GM19035 (cell line): Measurements from ENCODE around the gene STAM.
A peak's percentile ranks its signal among the peaks of the same experiment; 100 is the strongest.
"Not testable (repeated sequence)": the region's sequence is repeated elsewhere in the genome, so short reads cannot be mapped to it uniquely, and the experiment has no call there.

Experiments
- ATAC-seq: cut with Tn5 transposase; IDR thresholded peaks from one replicate; pipeline ENCODE4 v1.9.1; 2021; ENCODE audit not compliant: unreplicated experiment

The STAM gene

GRCh38 chr10:17722317-17723014 lies 78.5 kb downstream of the STAM start:
- not testable (repeated sequence) for ATAC-seq

- ATAC-seq: no peak
These were observed 81.8 kb downstream of the STAM start for GRCh38 chr10:17725703-17726102.

DNA sequence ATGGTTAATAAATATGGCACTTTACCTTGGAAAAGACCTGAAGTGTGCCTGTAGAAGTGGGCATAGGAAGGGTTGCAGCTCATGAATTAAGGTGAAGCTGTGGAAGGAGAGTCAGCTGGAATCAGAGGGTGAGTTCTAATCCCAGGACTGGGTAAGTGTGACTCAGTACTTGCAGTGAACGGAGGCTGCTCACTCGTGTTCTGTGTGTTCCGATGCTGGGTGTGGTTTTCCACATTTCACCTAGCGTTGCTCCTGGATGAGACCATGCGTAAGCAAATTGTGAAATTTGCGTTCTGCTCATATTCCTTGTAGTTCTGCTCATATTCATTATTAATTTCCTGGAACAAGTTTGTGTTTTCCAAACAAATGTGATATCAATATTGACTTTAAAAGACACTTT lies 85.7 kb downstream of the STAM start:
- no peak for ATAC-seq

GRCh38 chr10:17730667-17731066 lies 86.7 kb downstream of the STAM start:
- no peak for ATAC-seq

GRCh38 chr10:17731331-17732020 lies 87.5 kb downstream of the STAM start:
- no peak for ATAC-seq

- no peak for ATAC-seq
These were observed 89.7 kb downstream of the STAM start for GRCh38 chr10:17733620-17734019.

GRCh38 chr10:17734432-17735080 lies 90.6 kb downstream of the STAM start:
- no peak for ATAC-seq

GRCh38 chr10:17735166-17735941 lies 91.4 kb downstream of the STAM start:
- ATAC-seq: no peak

DNA sequence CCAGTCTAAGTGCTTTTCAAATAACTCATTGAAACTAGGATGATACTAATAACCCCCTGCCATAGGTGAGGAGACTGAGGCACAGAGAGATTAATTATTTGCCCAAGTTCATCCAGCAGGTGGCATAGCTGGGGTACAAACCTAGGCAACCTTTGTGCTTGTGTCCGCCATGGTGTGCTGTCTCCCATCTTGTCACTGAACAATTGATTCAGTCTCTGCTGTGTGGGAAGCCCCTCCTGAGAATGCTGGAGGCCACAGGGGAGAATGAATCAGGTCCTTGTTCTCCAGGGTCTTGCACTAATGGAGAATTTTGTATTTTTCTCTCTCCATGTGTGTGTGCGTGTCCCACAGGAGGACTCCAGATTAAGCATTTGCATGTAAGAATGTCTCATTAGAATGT lies 92.3 kb downstream of the STAM start:
- ATAC-seq: no peak

GRCh38 chr10:17737027-17737965 lies 93.3 kb downstream of the STAM start:
- ATAC-seq: peak; percentile 60

- ATAC-seq: no peak
These were observed 96.7 kb downstream of the STAM start for GRCh38 chr10:17740668-17741067.

GRCh38 chr10:17742918-17743317 lies 99.0 kb downstream of the STAM start:
- ATAC-seq: peak; percentile 64

- ATAC-seq: no peak
These were observed 99.5 kb downstream of the STAM start for GRCh38 chr10:17743437-17743836.

GRCh38 chr10:17744341-17744861 lies 100.5 kb downstream of the STAM start:
- ATAC-seq: no peak

- ATAC-seq: no peak
These were observed 104.1 kb downstream of the STAM start for GRCh38 chr10:17747883-17748550.

DNA sequence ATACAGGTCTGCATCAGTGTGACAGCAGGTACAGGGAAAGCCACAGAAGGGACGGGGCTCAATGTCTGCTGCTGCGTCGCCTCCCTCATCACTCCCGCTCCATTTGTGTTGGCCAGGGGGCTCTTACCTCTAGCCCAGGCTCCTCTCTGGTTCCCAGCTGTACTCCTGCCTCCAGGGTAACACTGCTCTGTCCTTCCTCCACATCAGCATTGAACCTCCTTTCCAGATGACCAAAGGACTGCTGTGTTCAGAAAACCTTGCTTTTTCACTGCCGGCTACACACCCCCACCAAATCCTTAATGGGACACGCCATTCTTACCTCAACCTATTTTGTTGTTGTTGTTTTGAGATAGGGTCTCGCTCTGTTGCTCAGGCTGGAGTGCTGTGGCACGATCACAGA lies 105.9 kb downstream of the STAM start:
- ATAC-seq: no peak

- ATAC-seq: no peak
These were observed 108.0 kb downstream of the STAM start, which contains the start of gene TMEM236 for GRCh38 chr10:17751781-17752445. TMEM236 (plus strand) TSS chr10:17752201; CDS start chr10:17752296, 95 bp downstream.

DNA sequence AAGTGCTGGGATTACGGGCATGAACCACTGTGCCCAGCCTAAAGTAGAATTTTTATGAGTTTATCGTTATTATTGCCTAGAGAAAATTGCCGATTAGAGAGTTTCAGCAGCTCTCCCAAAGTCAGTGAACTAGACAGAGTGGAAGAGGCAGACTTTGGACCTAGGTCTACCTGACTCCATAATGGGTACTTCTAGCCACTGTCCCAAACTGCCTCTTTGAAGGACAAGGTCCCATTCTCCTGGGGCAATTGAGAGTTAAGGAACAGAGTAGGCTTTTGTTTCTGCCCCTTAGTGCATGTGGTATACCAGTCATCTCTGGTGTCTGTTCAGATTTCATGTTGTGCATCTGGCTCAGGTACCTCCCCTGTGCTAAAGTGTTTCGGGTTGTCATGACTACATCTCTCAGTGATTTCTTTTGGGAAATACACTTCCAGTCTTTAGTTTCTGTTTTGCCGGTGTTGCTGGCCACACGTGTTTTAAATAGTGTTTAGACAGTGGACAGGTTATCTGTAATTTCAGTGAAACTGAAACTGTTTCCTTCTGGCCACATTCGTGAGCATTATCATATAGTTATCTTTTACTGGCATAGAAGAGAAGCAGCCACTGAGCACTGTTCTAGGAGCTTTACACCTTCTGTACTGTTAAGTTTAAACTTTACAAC lies 112.7 kb downstream of the STAM start:
- ATAC-seq: peak; percentile 92
